ENCODE results near the gene SLBP. TPM values are rescaled to one million over a fixed set of nuclear protein-coding genes. Genes with fewer than 3 reads are reported as not detected.

SLBP gene
- total and polyA plus RNA-seq, 2 of the 8 experiments (the other 6 are each of a cell fraction or from before 2014, with no cell fraction given) = 44.1 to 49.0 TPM

DNA sequence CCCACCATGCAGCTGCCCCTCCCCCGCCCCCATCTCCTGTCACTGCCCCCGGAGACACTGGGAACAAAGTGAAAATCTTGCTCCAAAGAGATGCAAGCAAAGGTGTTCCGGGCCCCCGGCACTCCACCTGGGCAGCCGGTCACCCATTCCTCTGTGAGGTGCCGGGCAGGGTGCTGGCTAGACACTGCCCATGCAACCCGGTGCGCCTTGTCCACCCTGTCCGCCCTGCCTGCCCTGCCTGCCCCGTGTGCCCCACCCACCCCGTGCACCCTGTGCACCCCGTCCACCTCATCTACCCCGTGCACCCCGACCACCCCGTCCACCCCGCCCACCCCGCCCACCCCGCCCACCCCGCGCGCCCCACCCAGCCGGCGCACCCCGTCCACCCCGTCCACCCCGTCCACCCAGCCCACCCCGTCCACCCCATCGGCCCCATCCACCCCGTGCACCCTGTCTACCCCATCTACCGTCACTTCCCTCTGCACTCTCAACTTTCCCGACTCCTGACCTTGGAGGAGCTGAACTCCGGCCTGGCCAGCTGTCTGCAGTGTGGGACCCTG lies 49.1 kb upstream of the SLBP start:
- no peak for FAIRE-seq
- Histone ChIP-seq H3K14ac (ENCODE audit: insufficient read length) (no peak overlapping the region), H3K23ac (ENCODE audit: insufficient read length) (no peak overlapping the region), H2BK12ac (ENCODE audit: low read depth, low read length) (no peak overlapping the region), H3K79me2 (ENCODE audit: control insufficient read depth in 1 of 2, insufficient read depth in 2 of 2, low read length in 2 of 2) (no peaks in the 10 kb centered on the region), H3K4ac (replicated peaks; ENCODE audit: insufficient read length, low read depth, low read length) (no peak overlapping the region), H2BK5ac (ENCODE audit: low read depth, low read length) (no peak overlapping the region), H3K4me1 (replicated peaks in 1 of 4; ENCODE audit: control insufficient read depth in 3 of 4, insufficient read depth in 4 of 4, low read length in 3 of 4) (peaks cover 0 to 20% (median 9%) of the 10 kb centered on the region in 4 experiments; a peak in 6 of 7 replicates), H2BK120ac (replicated peaks; ENCODE audit: low read depth, low read length) (no peak overlapping the region), H2AK5ac (ENCODE audit: low read depth, low read length) (no peak overlapping the region), H3K27ac (ENCODE audit: low read depth, low read length) (no peak overlapping the region), H3K4me2 (ENCODE audit: insufficient read depth in 1 of 2, low read depth in 2 of 2, low read length in 2 of 2) (no peak overlapping the region), H3K79me1 (ENCODE audit: low read depth, low read length) (no peaks in the 10 kb centered on the region), H2BK20ac (ENCODE audit: low read length) (no peak overlapping the region), H4K5ac (ENCODE audit: insufficient read length, low read depth, low read length) (no peak overlapping the region), H3K9ac (replicated peaks in 1 of 4; ENCODE audit: extremely low read depth in 1 of 4, low read depth in 3 of 4, low read length in 3 of 4) (no peak overlapping the region), H3K36me3 (ENCODE audit: control insufficient read depth in 2 of 4, insufficient read depth in 4 of 4, low read length in 3 of 4) (no peaks in the 10 kb centered on the region), H3K18ac (ENCODE audit: extremely low read depth, low read length) (no peak overlapping the region), H4K91ac (replicated peaks; ENCODE audit: insufficient read length, low read length) (no peak overlapping the region), H3K27me3 (replicated peaks in 1 of 4; ENCODE audit: control insufficient read depth in 3 of 4, extremely low read depth in 1 of 4, insufficient read depth in 3 of 4, low read length in 3 of 4) (peaks cover 0 to 3% (median 0%) of the 10 kb centered on the region in 4 experiments; a peak in 2 of 7 replicates), H3K23me2 (ENCODE audit: low read depth, low read length) (no peaks in the 10 kb centered on the region; the same call in 1 of the 2 replicates), H2AFZ (ENCODE audit: low read length) (no peak overlapping the region), H4K8ac (ENCODE audit: extremely low read depth, insufficient read depth, low read length) (peak overlapping the region; percentile 63; the same call in 1 of the 2 replicates), H2BK15ac (ENCODE audit: low read length) (no peak overlapping the region), H4K20me1 (replicated peaks in 1 of 2; ENCODE audit: control insufficient read depth in 1 of 2, insufficient read depth in 2 of 2, low read length in 2 of 2) (no peaks in the 10 kb centered on the region), H3K56ac (replicated peaks; ENCODE audit: insufficient read length, low read depth, low read length) (no peak overlapping the region), H3K4me3 (ENCODE audit: extremely low read depth in 1 of 4, insufficient read depth in 2 of 4, low read depth in 3 of 4, low read length in 4 of 4) (no peak overlapping the region), H3K9me3 (ENCODE audit: insufficient read depth in 2 of 2, low read depth in 1 of 2, low read length in 1 of 2) (no peaks in the 10 kb centered on the region)
- DNase-seq (ENCODE audit: low read depth in 1 of 2, low spot score in 2 of 2) = no peak
- ChIA-PET POLR2A (ENCODE audit: partially characterized antibody) (interaction anchor here (0.6 to 2.1 kb wide), 6 partner anchors 8 to 48 kb away, joined by 3 to 5 read pairs (median 4); no protein-coding TSS in a partner anchor), CTCF (ENCODE audit: partially characterized antibody) (interaction anchor here (52.9 to 71.2 kb wide), 2 partner anchors 4 to 28 kb away, joined by 2507 read pairs; partner anchors contain the start of gene FGFR3)
- WGBS, 2 experiments (ENCODE audit: extremely low coverage in 1 of 2, insufficient coverage in 1 of 2, insufficient read length in 1 of 2, insufficient replicate concordance in 2 of 2, low coverage in 1 of 2, low lambda C conversion rate in 2 of 2, missing lambda C conversion rate in 1 of 2) = 89% methylated on average over 5 of the region's 32 CpGs; no CpG with 5 or more reads in 1 of the 2 experiments
- no peak for TF ChIP-seq CREB1 (IDR thresholded peaks at IDR 0.05)
- TF ChIP-seq JUN (IDR thresholded peaks at IDR 0.05; ENCODE audit: low read depth, low read length) = no peak
- no peak for TF ChIP-seq NANOG (IDR thresholded peaks at IDR 0.05; ENCODE audit: insufficient read depth, low read depth, low read length, poor library complexity, severe bottlenecking)
- no peak for TF ChIP-seq BRCA1 (IDR thresholded peaks at IDR 0.05; ENCODE audit: low read depth, low read length)
- TF ChIP-seq CHD2 (IDR thresholded peaks at IDR 0.05; ENCODE audit: low read length) = no peak
- TF ChIP-seq EGR1 (IDR thresholded peaks at IDR 0.05; ENCODE audit: borderline replicate concordance, low read depth, low read length) = no peak
- no peak for TF ChIP-seq GABPA (IDR thresholded peaks at IDR 0.05; ENCODE audit: borderline replicate concordance, insufficient read depth, low read length)
- TF ChIP-seq EZH2 (IDR thresholded peaks at IDR 0.05; ENCODE audit: low read depth, low read length, severe bottlenecking) = no peak
- no peak for TF ChIP-seq EP300 (IDR thresholded peaks at IDR 0.05; ENCODE audit: borderline replicate concordance in 1 of 2, low read depth in 2 of 2, low read length in 2 of 2)
- no peak for TF ChIP-seq SAP30 (IDR thresholded peaks at IDR 0.05; ENCODE audit: insufficient read depth, insufficient replicate concordance, low read length)
- TF ChIP-seq KDM5A (IDR thresholded peaks at IDR 0.05; ENCODE audit: low read length) = no peak
- no peak for TF ChIP-seq TBP (IDR thresholded peaks at IDR 0.05; ENCODE audit: low read depth, low read length)
- no peak for TF ChIP-seq PHF8 (conservative IDR thresholded peaks at IDR 0.05; ENCODE audit: low read depth, low read length)

All from H1 (cell line).